GM21528 (cell line): ENCODE data around the gene PCBP1.
"Not testable (repeated sequence)": the region's sequence is repeated elsewhere in the genome, so short reads cannot be mapped to it uniquely, and the experiment has no call there.

Experiments
- ATAC-seq: cut with Tn5 transposase; IDR thresholded peaks from one replicate; pipeline ENCODE4 v1.9.1; 2021; ENCODE audit warnings: mild to moderate bottlenecking, moderate library complexity; ENCODE audit not compliant: unreplicated experiment, low FRiP score

Gene PCBP1

GRCh38 chr2:70095720-70096670, 8.7 kb downstream of the PCBP1 start:
- no peak for ATAC-seq

GRCh38 chr2:70098032-70098431, 10.8 kb downstream of the PCBP1 start:
- no peak for ATAC-seq

GRCh38 chr2:70099270-70099669, 12.0 kb downstream of the PCBP1 start:
- ATAC-seq, result no peak

- no peak for ATAC-seq
These were observed 13.9 kb downstream of the PCBP1 start for GRCh38 chr2:70101174-70101573.

GRCh38 chr2:70101686-70102085, 14.4 kb downstream of the PCBP1 start:
- not testable (repeated sequence) for ATAC-seq

- not testable (repeated sequence) for ATAC-seq
These were observed 15.1 kb downstream of the PCBP1 start for GRCh38 chr2:70102323-70102905.

GRCh38 chr2:70103531-70104061, 16.3 kb downstream of the PCBP1 start:
- ATAC-seq, result no peak

- ATAC-seq, result no peak
These were observed 17.2 kb downstream of the PCBP1 start for GRCh38 chr2:70104231-70105111.

- not testable (repeated sequence) for ATAC-seq
These were observed 18.9 kb downstream of the PCBP1 start for GRCh38 chr2:70106138-70106537.

GRCh38 chr2:70110397-70110796, 23.1 kb downstream of the PCBP1 start:
- not testable (repeated sequence) for ATAC-seq

- no peak for ATAC-seq
These were observed 24.7 kb downstream of the PCBP1 start for GRCh38 chr2:70111752-70112591.

- no peak for ATAC-seq
These were observed 26.2 kb downstream of the PCBP1 start for GRCh38 chr2:70113359-70114070.

- ATAC-seq, result peak; percentile 56
These were observed 28.6 kb downstream of the PCBP1 start for GRCh38 chr2:70115646-70116442.

GRCh38 chr2:70116936-70117552, 29.8 kb downstream of the PCBP1 start:
- no peak for ATAC-seq

GRCh38 chr2:70118798-70119454, 31.6 kb downstream of the PCBP1 start:
- ATAC-seq, result no peak

- no peak for ATAC-seq
These were observed 34.5 kb downstream of the PCBP1 start for GRCh38 chr2:70121627-70122372.

GRCh38 chr2:70122470-70122869, 35.2 kb downstream of the PCBP1 start:
- ATAC-seq, result no peak
